Sigmoid colon (tissue), 4 donors: ENCODE results near the gene C6orf58.

Experiments
- CTCF ChIP-seq, 4 experiments: fragments of 450-650 bp in 3 of 4; fragments of 200-600 bp in 1 of 4; IDR thresholded peaks; one replicate each; pipeline ENCODE4 v1.5.1; 2016 to 2019; ENCODE audit warnings: antibody characterized with exemption in 4 of 4, mild to moderate bottlenecking in 3 of 4, moderate library complexity in 2 of 4
- POLR2A ChIP-seq, 2 donors: fragments of 450-650 bp; IDR thresholded peaks; one replicate each; pipeline ENCODE4 v1.6.1; 2016; ENCODE audit warnings: antibody characterized with exemption in 2 of 2, mild to moderate bottlenecking in 2 of 2, moderate library complexity in 2 of 2
- POLR2AphosphoS5 ChIP-seq, 4 donors: sonication (generic); formaldehyde crosslinking; IDR thresholded peaks; one replicate each; pipeline ENCODE4 v1.6.1; 2017; ENCODE audit warnings: antibody characterized with exemption in 4 of 4

- no peak for TF ChIP-seq POLR2AphosphoS5 (IDR thresholded peaks at IDR 0.05)
- TF ChIP-seq POLR2A (IDR thresholded peaks at IDR 0.05): no peak
- TF ChIP-seq CTCF (IDR thresholded peaks at IDR 0.05): no peak
Observed at GRCh38 chr6:127533011-127533410, 44.0 kb upstream of the C6orf58 start.
